ENCODE results near the gene AGPAT1. TPM values are rescaled to one million over a fixed set of nuclear protein-coding genes. Genes with fewer than 3 reads are reported as not detected.
"Not testable (repeated sequence)": the region's sequence is repeated elsewhere in the genome, so short reads cannot be mapped to it uniquely, and the experiment has no call there.

AGPAT1 gene
- polyA plus RNA-seq, 1 experiment: 158 TPM

DNA sequence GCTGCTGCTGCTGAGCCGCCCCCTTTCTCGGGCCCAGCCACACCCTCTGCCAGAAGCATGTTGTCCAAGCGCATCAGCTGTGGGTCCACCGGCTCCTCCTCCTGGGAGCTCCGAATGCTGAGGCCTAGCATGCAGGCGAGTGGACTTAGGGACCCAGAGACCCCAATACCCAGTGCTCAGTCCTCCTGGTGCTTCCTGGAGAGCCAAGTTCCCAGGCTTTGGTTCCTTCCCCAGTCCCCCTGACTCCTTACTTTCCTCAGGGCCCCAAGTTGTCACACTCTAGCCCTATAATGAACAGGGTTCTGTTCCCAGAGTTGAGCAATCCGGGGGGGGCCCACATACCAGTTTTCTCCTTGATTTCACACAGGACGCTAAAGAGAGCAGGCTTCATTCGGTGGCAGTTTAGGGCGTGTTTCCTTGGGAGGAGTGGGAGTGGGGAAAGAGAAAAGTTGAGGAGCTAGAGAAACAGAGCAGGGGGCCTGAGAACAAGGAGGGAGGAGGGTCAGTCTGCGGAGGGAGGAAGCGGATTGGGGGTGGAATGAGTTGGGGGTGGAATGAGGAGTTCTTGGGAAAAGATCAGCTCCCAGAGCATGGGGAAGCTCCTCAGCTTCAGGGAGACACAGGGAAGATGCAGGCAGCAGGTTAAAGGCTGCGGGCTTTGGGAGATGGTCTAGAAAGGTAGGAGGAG, 12.6 kb upstream of the AGPAT1 start:
- Histone ChIP-seq H3K36me3 (ENCODE audit: control insufficient read depth, insufficient read depth, low read length) (peaks cover 5% of the 10 kb centered on the region), H3K27me3 (ENCODE audit: control insufficient read depth, insufficient read depth, low read length) (no peaks in the 10 kb centered on the region), H3K4me3 (ENCODE audit: low read depth, low read length) (peak overlapping the region; percentile 74)
- ChIA-PET POLR2A (interaction anchor here (1.1 kb wide), 1 partner anchor 11 kb away, joined by 7 read pairs; no protein-coding TSS in a partner anchor), CTCF (interaction anchor here (0.6 to 1.8 kb wide), 2 partner anchors 41 to 70 kb away, joined by 3 to 8 read pairs; no protein-coding TSS in a partner anchor)
- no peak for DNase-seq (ENCODE audit: low read depth)
- TF ChIP-seq, protein P1, sequence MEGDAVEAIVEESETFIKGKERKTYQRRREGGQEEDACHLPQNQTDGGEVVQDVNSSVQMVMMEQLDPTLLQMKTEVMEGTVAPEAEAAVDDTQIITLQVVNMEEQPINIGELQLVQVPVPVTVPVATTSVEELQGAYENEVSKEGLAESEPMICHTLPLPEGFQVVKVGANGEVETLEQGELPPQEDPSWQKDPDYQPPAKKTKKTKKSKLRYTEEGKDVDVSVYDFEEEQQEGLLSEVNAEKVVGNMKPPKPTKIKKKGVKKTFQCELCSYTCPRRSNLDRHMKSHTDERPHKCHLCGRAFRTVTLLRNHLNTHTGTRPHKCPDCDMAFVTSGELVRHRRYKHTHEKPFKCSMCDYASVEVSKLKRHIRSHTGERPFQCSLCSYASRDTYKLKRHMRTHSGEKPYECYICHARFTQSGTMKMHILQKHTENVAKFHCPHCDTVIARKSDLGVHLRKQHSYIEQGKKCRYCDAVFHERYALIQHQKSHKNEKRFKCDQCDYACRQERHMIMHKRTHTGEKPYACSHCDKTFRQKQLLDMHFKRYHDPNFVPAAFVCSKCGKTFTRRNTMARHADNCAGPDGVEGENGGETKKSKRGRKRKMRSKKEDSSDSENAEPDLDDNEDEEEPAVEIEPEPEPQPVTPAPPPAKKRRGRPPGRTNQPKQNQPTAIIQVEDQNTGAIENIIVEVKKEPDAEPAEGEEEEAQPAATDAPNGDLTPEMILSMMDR (IDR thresholded peaks at IDR 0.05; ENCODE audit: insufficient read depth, low read depth, low read length): no peak

DNA sequence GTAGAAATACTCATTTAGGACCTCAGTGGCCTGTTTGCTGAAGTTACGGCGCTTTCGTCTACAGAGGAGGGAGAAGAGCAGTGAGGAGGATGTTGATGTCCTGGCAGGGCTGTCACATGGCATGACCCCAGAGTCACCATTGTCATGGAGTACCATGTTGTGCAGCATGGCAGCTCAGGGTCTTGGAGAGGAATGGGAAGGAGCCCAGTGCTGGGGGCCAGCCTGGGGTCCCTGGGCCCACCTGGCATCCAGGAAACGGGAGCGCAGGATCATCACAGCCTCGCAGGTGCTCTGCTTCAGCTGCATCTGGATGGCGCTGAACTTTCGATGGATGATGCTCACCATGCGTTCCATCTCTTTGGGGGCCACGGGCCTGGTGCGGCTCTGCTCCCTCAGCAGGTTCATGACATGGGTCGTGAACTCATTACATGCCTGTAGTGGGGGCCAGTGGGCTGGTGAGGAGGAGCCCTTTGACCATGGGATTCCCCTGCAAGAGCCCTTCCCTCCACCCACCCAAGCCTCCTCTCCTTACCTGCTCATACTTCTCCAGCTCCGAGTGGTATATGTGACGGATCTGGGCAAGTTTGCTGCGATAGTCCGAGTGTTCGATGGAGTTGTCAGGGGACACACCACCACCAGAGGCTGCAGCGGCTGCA, 12.0 kb upstream of the AGPAT1 start:
- CTCF ChIA-PET; H3K27me3 ChIP-seq (ENCODE audit: control insufficient read depth, insufficient read depth, low read length); H3K36me3 ChIP-seq (ENCODE audit: control insufficient read depth, insufficient read depth, low read length); DNase-seq (ENCODE audit: low read depth): not testable (repeated sequence)
- H3K4me3 ChIP-seq (ENCODE audit: low read depth, low read length): peak overlapping the region; percentile 74
- POLR2A ChIA-PET: interaction anchor here (1.1 kb wide), 1 partner anchor 10 kb away, joined by 7 read pairs; no protein-coding TSS in a partner anchor

DNA sequence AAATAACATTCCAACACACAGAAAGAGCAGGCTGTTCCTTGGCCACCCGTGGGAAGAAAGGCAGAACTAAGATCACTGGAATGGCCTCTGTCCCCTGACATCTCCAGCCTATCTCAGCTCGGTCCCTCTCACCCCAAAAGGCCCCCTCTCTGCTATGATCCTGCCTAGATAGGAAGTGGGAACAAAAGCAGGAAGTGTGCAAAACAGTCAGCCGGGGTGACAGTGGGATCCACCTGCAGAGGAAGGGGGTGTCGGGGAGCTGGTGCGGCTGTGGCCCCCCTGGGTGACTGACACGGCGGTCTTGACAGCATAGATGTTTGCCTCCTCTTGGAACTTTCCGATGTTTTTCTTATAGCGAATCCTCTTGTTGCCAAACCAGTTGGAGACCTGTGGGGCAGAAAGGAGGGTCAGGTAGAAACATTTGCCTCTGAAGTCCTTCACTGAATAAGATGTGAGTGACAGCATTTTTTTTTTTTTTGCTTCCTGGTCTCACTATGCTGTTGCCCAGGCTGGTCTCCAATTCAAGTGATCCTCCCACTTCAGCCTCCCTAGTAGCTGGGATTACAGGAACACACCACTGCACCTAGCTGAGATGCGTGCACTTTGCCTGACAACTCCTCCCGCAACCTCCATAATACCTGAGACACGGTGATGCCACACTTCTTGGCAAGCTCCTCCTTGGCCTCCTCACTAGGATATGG, 11.3 kb upstream of the AGPAT1 start:
- peaks cover 10% of the 10 kb centered on the region for H3K36me3 ChIP-seq (ENCODE audit: control insufficient read depth, insufficient read depth, low read length)
- DNase-seq (ENCODE audit: low read depth): no peak
- H3K4me3 ChIP-seq (ENCODE audit: low read depth, low read length): no peak overlapping the region
- POLR2A ChIA-PET: no interaction called here
- H3K27me3 ChIP-seq (ENCODE audit: control insufficient read depth, insufficient read depth, low read length): no peaks in the 10 kb centered on the region
- CTCF ChIA-PET: no interaction called here
- TF ChIP-seq, protein P1 (IDR thresholded peaks at IDR 0.05; ENCODE audit: insufficient read depth, low read depth, low read length): no peak

DNA sequence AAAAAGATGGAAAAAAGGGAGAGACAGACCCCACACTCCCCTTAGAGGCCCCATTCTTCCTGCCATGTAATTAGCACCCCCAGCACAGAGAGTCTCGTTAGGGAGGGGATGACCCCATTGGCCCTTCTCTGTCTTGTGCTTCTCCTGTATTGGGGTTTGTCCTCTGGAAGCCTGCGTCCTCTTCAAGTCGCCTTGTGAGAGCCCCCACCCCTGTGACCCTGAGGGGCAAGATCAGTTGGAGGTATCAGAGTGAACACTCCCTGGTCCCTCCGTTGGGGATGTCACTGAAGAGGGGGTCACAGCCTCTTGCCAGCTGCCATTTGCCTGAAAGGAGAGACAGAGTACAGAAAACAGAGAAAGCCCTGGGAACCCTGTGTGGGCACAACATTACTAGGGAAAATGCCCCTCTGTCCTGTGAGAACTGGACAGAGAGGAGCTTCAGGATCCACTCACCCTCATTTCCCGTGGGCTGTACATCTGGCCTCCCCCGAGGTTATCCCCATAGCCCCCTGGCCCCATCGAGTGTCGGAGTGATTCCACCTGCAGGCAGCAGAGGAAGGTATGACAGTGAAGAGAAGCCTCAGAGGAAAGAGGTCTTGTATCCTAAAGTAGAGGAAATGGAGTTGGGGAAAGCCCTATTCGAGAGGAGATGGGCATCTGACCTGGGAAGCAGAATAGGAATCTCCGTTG, 10.4 kb upstream of the AGPAT1 start:
- DNase-seq (ENCODE audit: low read depth); H3K27me3 ChIP-seq (ENCODE audit: control insufficient read depth, insufficient read depth, low read length); H3K4me3 ChIP-seq (ENCODE audit: low read depth, low read length); POLR2A ChIA-PET; CTCF ChIA-PET: not testable (repeated sequence)
- peaks cover 11% of the 10 kb centered on the region for H3K36me3 ChIP-seq (ENCODE audit: control insufficient read depth, insufficient read depth, low read length)

DNA sequence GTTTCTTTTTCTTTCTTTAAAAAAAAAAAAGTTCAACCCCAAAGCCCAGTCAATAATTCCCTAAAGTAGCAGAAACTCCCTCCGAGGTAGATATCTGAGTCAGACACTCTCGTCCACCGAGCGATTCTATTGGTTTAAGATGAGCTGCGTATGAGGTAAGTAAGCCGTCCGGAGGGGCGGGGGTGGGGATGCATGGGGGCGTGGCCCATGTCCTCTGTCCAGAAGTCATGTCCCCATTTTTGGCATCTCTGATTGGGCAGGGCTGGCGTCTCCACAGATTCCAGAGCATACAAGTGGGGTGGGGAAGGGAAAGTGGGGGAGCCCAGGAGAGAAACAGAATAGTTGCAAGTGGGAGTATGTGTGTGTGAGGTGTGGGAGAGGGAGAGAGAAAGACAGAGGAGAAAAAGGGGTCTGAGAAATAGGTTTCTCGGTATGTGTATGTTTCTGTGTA, 9.8 kb upstream of the AGPAT1 start:
- H3K27me3 ChIP-seq (ENCODE audit: control insufficient read depth, insufficient read depth, low read length); CTCF ChIA-PET; POLR2A ChIA-PET; H3K4me3 ChIP-seq (ENCODE audit: low read depth, low read length): not testable (repeated sequence)
- peaks cover 16% of the 10 kb centered on the region for H3K36me3 ChIP-seq (ENCODE audit: control insufficient read depth, insufficient read depth, low read length)
- DNase-seq (ENCODE audit: low read depth): peak; percentile 62

DNA sequence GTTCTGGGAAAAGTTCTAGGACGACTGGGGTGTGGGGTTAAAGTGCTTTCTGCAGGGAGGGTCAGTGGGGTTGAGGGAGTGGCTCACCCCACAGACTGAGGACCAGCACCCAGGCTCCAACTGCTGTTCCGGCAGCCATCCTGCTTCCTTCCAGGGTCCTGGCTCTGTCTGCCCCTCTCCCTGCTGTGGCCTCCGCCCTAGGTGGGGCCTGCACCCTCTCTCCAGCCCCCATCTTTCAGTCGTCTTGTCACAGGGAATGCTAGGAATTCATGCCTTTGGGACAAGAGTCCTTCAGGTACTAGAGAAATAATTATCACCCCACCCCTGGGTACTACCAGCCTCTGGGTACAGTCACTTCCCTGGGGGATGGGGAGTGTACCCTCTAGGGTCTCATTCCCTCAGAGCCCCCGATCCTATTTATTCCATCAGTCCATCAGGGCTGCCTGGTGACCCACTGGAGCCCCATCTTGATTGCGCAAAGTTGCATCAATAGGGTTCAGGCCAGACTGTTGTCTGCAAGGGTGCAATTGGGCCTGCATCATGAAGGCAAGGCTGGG, 8.3 kb upstream of the AGPAT1 start, which contains the start of gene AGER:
TSS of gene AGER (minus strand) at position 170 of the 557 bp plus-strand sequence. CDS start at position 139, 31 bp downstream.
- H3K36me3 ChIP-seq (ENCODE audit: control insufficient read depth, insufficient read depth, low read length): peaks cover 18% of the 10 kb centered on the region
- TF ChIP-seq, protein P1 (IDR thresholded peaks at IDR 0.05; ENCODE audit: insufficient read depth, low read depth, low read length): no peak
- H3K27me3 ChIP-seq (ENCODE audit: control insufficient read depth, insufficient read depth, low read length): no peaks in the 10 kb centered on the region
- H3K4me3 ChIP-seq (ENCODE audit: low read depth, low read length): no peak within 1 kb of the TSS
- ChIA-PET POLR2A (no interaction called here), CTCF (no interaction called here)
- no peak for DNase-seq (ENCODE audit: low read depth)

Data from BJ (cell line).